VCaP (cell line): Measurements from ENCODE around the gene PPFIA2.

Source experiments
- H3K27ac ChIP-seq: fragments of 450-650 bp; 2 replicates; pipeline ENCODE4 v1.5.1; 2017
- TF ChIP-seq, protein P1 (sequence below): fragments of 450-650 bp; conservative IDR thresholded peaks from 2 replicates; pipeline ENCODE4 v1.5.1; 2017; ENCODE audit warnings: mild to moderate bottlenecking, moderate library complexity

PPFIA2 gene

DNA sequence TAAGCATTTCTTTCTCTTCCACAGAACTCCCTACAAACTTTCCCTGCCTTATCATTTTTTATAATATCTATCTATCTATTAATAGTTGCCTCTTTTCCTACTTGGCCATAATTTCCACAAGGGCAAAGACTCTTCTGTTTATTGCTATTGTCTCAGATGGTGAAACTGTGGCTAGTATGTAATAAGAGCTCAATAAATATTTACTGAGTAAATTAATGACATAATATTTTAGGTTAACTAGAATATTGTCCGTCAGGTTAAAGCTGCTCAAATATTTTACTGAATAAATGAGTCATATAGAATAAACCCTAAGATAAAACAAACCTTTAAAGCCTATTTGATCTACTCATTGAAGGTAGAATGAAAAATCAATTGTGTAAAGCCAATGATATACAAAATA is 240.5 kb downstream of the PPFIA2 start:
- peak overlapping the region; percentile 30 for H3K27ac ChIP-seq
- TF ChIP-seq, protein P1, sequence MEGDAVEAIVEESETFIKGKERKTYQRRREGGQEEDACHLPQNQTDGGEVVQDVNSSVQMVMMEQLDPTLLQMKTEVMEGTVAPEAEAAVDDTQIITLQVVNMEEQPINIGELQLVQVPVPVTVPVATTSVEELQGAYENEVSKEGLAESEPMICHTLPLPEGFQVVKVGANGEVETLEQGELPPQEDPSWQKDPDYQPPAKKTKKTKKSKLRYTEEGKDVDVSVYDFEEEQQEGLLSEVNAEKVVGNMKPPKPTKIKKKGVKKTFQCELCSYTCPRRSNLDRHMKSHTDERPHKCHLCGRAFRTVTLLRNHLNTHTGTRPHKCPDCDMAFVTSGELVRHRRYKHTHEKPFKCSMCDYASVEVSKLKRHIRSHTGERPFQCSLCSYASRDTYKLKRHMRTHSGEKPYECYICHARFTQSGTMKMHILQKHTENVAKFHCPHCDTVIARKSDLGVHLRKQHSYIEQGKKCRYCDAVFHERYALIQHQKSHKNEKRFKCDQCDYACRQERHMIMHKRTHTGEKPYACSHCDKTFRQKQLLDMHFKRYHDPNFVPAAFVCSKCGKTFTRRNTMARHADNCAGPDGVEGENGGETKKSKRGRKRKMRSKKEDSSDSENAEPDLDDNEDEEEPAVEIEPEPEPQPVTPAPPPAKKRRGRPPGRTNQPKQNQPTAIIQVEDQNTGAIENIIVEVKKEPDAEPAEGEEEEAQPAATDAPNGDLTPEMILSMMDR = no peak

DNA sequence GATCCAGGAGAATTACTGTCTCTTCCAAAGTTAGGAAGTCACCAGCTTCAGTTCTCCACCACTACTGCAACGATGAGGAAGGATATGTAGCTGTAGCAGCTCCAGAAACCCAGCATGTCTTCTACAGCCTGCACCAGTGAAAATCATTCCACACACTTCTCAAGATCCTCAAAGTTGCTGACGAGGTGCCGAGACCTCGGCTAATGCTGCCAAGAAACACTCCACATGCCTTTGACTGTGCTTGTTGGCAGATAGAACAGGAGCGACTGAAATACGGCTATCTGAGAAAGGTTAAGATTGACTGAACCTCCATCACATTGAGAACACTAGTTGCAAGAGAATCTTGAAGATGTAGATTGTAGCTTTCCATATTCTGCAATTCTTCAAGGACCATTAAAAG is 241.9 kb downstream of the PPFIA2 start:
- no peak overlapping the region for H3K27ac ChIP-seq
- TF ChIP-seq, protein P1 = no peak

DNA sequence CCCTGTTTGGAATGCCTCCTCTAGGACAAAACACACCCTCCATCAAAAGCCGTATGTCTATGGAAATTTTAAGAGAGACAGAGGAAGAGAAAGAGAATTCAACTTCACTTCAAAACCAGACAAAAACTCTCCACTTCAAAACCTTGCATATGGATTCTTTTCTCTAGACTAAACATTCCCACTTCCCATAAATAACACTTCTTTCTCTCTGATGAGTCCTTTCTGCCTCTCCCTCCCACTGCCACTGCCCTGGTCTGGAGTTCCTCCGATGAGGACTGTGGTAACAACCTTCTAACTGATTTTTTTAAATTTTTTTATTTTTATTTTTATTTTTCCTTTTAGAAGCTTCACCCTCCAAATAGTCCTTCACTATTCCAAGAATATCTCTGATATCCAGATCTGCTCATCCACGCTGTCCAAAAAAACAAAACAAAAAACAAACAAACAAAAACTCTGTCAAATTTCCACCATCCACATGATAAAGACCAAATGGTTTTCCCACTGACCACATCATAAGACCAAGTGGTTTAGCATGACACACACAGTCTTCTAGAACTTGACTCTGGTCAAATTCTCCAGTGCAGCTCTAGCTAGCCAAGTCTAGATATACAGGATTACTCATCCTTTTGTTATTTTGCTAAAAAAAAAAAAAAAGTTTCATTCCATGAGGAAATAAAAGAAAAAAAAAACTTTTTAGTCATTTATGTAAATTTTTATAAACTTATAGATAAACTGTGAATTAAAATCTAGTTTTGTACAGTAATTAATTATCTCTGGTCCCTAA is 256.0 kb downstream of the PPFIA2 start:
- TF ChIP-seq, protein P1 = no peak
- H3K27ac ChIP-seq = no peak overlapping the region

DNA sequence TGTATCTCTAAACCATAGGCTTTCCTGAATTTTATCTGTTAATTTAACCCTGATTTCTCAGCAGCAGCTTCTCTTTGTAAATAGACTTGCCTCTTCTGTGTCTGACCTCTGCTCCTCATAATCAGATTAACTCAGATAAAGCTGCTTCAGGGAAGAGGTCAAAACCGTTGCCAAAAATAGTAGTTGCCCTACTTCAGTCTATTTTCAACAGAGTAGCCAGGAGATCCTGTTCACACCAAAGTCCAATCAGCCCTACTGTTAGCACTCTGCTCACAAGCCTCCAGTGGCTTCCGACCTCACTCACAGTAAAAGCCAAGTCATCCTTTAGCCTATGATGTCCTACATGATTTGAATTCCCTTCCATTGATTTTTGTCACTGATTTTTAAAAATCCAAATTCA is 258.4 kb downstream of the PPFIA2 start:
- H3K27ac ChIP-seq = no peak overlapping the region
- TF ChIP-seq, protein P1 = no peak

DNA sequence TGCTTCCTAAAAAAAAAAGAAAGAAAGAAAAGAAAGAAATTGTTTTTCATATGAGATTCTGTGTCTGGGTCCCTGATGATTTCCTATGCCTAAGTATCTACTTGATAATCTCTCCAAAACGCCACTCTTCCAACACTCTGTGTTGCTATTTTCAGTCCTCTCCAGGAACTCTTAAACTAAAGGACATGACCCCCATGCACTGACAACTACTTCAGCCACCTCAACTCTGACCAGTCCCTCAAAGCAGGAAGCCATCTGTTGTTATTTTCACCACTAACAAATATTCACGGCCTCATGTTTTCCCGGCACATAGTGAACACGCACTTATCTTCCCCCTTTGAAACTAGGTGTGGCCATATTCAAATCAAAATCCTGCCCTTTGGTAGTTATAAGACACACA is 259.3 kb downstream of the PPFIA2 start:
- TF ChIP-seq, protein P1 = no peak
- H3K27ac ChIP-seq = 0 out of 2 replicates have a peak overlapping the region, but pooled peaks have one; percentile 6

DNA sequence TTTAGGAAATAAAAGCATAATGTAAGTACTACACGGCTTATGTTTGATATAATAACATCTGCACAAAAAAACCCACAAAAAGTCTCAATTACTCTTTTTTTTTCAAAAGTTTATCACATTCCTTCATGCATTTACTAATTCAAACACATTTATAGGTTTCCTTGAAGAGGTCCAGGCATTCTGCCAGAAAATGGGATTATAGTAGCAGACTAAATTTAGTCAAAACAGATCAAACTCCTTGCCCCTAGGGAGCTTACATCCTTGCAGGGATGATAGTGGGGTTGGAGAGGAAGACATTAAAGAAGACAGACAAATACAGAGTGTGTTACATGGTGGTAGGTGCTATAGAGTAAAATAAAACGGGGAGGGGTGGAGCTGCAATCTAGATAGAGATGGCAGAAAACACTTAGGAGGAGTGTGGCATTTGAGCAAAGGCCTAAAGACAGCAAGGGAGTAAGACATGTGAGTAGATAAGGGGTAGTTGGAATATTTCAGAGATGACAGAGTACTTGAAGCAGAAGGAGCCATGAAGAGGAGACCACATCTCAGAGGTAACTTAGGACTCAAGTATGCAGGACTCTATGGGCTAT is 266.9 kb downstream of the PPFIA2 start:
- TF ChIP-seq, protein P1 = no peak
- H3K27ac ChIP-seq = no peak overlapping the region

DNA sequence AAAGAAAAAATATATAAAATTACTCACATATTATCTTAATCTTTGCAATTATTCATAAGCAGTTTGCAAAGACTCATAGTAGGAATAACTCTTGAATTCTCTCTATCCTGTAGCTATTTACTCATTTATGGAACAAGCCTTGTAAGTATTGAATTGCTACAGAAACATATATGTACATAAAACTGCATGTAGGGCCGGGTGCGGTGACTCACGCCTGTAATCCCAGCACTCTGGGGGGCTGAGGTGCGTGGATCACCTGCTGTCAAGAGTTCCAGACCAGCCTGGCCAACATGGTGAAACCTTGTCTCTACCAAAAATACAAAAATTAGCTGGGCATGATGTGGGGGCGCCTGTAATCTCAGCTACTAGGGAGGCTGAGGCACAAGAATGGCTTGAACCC is 286.2 kb downstream of the PPFIA2 start:
- TF ChIP-seq, protein P1 = no peak

More for the DNA sequence above, 286.2 kb downstream of the PPFIA2 start:
- H3K27ac ChIP-seq = no peak overlapping the region
